ENCODE data around the gene TMBIM1.

- no peak for TF ChIP-seq CTCF (IDR thresholded peaks at IDR 0.05)
- TF ChIP-seq POLR2A (IDR thresholded peaks at IDR 0.05), result no peak
Measured at GRCh38 chr2:218229851-218230250, 62.5 kb downstream of the TMBIM1 start.
